ENCODE data around the gene SPOP. TPM values are rescaled to one million over a fixed set of nuclear protein-coding genes. Genes with fewer than 3 reads are reported as not detected.

SPOP gene
- total RNA-seq, 4 donors from 2014 or later: 18.1 to 67.5 (median 36.5) TPM

GRCh38 chr17:49596613-49597244 is 81.2 kb downstream of the SPOP start:
- Histone ChIP-seq H3K36me3 (peaks cover 10 to 96% (median 20%) of the 10 kb centered on the region in 3 donors), H3K4me1 (peaks cover 0 to 20% (median 4%) of the 10 kb centered on the region in 3 donors), H3K27me3 (no peaks in the 10 kb centered on the region), H3K4me3 (no peak overlapping the region), H3K27ac (no peak overlapping the region), H3K9me3 (no peaks in the 10 kb centered on the region)
- no peak for DNase-seq
- 87 to 96% methylated on average over 6 of the region's 6 CpGs for WGBS, 2 donors
- TF ChIP-seq, protein P1, sequence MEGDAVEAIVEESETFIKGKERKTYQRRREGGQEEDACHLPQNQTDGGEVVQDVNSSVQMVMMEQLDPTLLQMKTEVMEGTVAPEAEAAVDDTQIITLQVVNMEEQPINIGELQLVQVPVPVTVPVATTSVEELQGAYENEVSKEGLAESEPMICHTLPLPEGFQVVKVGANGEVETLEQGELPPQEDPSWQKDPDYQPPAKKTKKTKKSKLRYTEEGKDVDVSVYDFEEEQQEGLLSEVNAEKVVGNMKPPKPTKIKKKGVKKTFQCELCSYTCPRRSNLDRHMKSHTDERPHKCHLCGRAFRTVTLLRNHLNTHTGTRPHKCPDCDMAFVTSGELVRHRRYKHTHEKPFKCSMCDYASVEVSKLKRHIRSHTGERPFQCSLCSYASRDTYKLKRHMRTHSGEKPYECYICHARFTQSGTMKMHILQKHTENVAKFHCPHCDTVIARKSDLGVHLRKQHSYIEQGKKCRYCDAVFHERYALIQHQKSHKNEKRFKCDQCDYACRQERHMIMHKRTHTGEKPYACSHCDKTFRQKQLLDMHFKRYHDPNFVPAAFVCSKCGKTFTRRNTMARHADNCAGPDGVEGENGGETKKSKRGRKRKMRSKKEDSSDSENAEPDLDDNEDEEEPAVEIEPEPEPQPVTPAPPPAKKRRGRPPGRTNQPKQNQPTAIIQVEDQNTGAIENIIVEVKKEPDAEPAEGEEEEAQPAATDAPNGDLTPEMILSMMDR (IDR thresholded peaks at IDR 0.05): no peak
- TF ChIP-seq POLR2A (IDR thresholded peaks at IDR 0.05): no peak
- intact Hi-C loops (cut with DNase I): no loop called here

GRCh38 chr17:49595980-49596379 is 81.9 kb downstream of the SPOP start:
- Histone ChIP-seq H3K27ac (no peak overlapping the region), H3K4me1 (peaks cover 0 to 20% (median 4%) of the 10 kb centered on the region in 3 donors), H3K9me3 (no peaks in the 10 kb centered on the region), H3K4me3 (no peak overlapping the region), H3K27me3 (no peaks in the 10 kb centered on the region), H3K36me3 (peaks cover 10 to 90% (median 20%) of the 10 kb centered on the region in 3 donors)
- no peak for DNase-seq
- intact Hi-C loops (cut with DNase I): no loop called here
- TF ChIP-seq, protein P1 (IDR thresholded peaks at IDR 0.05): no peak
- TF ChIP-seq POLR2A (IDR thresholded peaks at IDR 0.05): no peak
- 94 to 97% methylated on average over 4 of the region's 4 CpGs for WGBS, 2 donors

DNA sequence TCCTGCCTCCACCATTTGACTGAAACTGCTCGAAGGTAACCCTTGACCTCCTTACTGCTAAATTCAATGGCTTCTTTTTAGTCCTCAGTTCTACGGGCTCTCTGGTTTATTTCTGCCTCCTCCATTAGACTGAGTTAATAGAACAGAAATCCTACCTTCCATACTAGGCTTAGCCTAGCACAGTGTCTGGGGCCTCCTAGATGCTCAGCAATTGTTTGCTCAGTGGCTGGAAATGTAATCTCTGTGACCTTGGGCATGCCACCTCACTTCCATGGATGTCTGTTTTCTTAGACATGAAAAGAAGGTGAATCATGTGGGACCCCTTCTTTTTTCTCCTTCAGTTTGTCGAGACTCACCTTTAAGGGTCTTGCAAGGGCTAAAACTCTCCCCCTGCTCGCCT is 82.6 kb downstream of the SPOP start:
- intact Hi-C loops (cut with DNase I): no loop called here
- DNase-seq: no peak
- Histone ChIP-seq H3K27me3 (no peaks in the 10 kb centered on the region), H3K9me3 (no peaks in the 10 kb centered on the region), H3K27ac (no peak overlapping the region), H3K36me3 (peaks cover 4 to 90% (median 13%) of the 10 kb centered on the region in 3 donors), H3K4me1 (peaks cover 0 to 20% (median 4%) of the 10 kb centered on the region in 3 donors), H3K4me3 (no peak overlapping the region)
- TF ChIP-seq, protein P1 (IDR thresholded peaks at IDR 0.05): no peak
- no peak for TF ChIP-seq POLR2A (IDR thresholded peaks at IDR 0.05)
- 84 to 87% methylated on average over 4 of the region's 4 CpGs for WGBS, 2 donors

DNA sequence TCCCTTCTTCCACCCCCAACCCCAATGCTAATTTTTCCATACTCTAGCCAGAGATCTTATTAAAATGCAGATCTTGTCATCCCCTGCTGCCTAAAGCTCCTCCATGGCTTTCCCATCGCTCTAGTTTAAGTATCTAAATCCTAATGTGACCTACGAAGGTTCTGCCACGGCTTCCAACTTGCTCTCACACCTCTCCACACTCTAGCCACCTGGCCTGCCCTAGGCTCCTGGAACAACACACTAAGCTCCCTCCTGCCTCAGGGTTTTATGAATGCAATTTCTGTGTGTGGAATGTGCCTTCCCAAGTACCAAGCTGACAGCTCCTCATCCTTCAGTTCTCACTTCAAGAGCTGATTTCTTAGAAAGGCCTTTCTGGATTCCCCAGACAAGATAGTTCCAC is 85.6 kb downstream of the SPOP start:
- WGBS, 2 donors: 81 to 96% methylated on average over 3 of the region's 3 CpGs

DNA sequence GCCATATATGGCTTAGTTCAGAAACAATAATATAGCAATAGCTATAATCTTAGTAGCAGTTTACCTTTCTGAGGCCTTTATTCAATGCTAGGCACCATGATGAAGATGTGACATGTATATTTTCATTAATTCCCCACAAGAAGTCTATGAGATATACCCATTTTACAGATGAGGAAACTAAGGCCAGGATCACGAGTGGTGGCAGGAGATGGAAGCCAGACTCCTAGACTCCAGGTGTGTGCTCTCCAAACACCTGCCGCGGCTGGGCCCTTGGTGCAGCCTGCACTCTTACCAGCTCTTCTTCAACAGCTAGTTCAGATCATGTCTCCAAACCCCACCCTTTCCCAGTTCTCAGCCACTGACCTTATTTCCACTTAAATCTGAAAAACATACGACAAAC is 87.0 kb downstream of the SPOP start:
- DNase-seq: no peak
- Histone ChIP-seq H3K36me3 (peaks cover 0 to 49% (median under 1%) of the 10 kb centered on the region in 3 donors), H3K27ac (no peak overlapping the region), H3K27me3 (no peaks in the 10 kb centered on the region), H3K9me3 (no peaks in the 10 kb centered on the region), H3K4me1 (peaks cover 0 to 7% (median 0%) of the 10 kb centered on the region in 3 donors), H3K4me3 (no peak overlapping the region)
- TF ChIP-seq, protein P1 (IDR thresholded peaks at IDR 0.05): no peak
- no peak for TF ChIP-seq POLR2A (IDR thresholded peaks at IDR 0.05)
- 98 to 100% methylated on average over 2 to 4 of the region's 4 CpGs for whole genome bisulfite sequencing, 2 donors
- intact Hi-C loops (cut with DNase I): no loop called here

More for the DNA sequence above, 85.6 kb downstream of the SPOP start:
- H3K9me3 ChIP-seq: no peaks in the 10 kb centered on the region
- peaks cover 0 to 10% (median 0%) of the 10 kb centered on the region in 3 donors for H3K4me1 ChIP-seq
- H3K4me3 ChIP-seq: no peak overlapping the region
- no peaks in the 10 kb centered on the region for H3K27me3 ChIP-seq
- TF ChIP-seq, protein P1 (IDR thresholded peaks at IDR 0.05): no peak
- no peak for TF ChIP-seq POLR2A (IDR thresholded peaks at IDR 0.05)
- no peak overlapping the region for H3K27ac ChIP-seq
- no peak for DNase-seq
- peaks cover 0 to 63% (median 9%) of the 10 kb centered on the region in 3 donors for H3K36me3 ChIP-seq
- intact Hi-C loops (cut with DNase I): no loop called here
